ENCODE measurements around the gene GATAD1. TPM values are rescaled to one million over a fixed set of nuclear protein-coding genes. Genes with fewer than 3 reads are reported as not detected.

GATAD1 gene
- total RNA-seq, 1 experiment from 2014 or later, result 15.8 TPM

GRCh38 chr7:92485267-92485892 is 38.1 kb downstream of the GATAD1 start:
- DNase-seq (peak; percentile 11), ATAC-seq (peak; percentile 70)
- ChIA-PET CTCF (no interaction called here), POLR2A (ENCODE audit: unreplicated experiment) (no interaction called here)
- peaks cover 11% of the 10 kb centered on the region; the same call in 1 of the 2 replicates for H3K36me3 ChIP-seq (ENCODE audit: low read depth, low read length)
- H3K9me3 ChIP-seq (ENCODE audit: low read length), result no peaks in the 10 kb centered on the region
- H3K4me1 ChIP-seq (ENCODE audit: insufficient read depth, low read length), result peaks cover 5% of the 10 kb centered on the region
- H3K4me2 ChIP-seq (ENCODE audit: low read length), result no peak overlapping the region
- no peaks in the 10 kb centered on the region for H4K20me1 ChIP-seq (ENCODE audit: low read length)
- no peak overlapping the region for H3K4me3 ChIP-seq (ENCODE audit: low read length)
- H3K79me2 ChIP-seq (ENCODE audit: low read length), result no peaks in the 10 kb centered on the region
- no TSS peak for BruUV-seq (replicated peaks)
- H3K27me3 ChIP-seq (ENCODE audit: low read length), result no peaks in the 10 kb centered on the region
- TF ChIP-seq EZH2phosphoT487 (IDR thresholded peaks at IDR 0.05; ENCODE audit: borderline replicate concordance, low read length), result no peak
- H3K9me2 ChIP-seq (replicated peaks; ENCODE audit: low read length), result no peaks in the 10 kb centered on the region
- intact Hi-C loops (cut with micrococcal nuclease), result no loop called here
- H3K27ac ChIP-seq (ENCODE audit: low read length), result no peak overlapping the region
- H3K9ac ChIP-seq (ENCODE audit: low read length), result no peak overlapping the region
- no peak overlapping the region for H2AFZ ChIP-seq (ENCODE audit: low read length)
- no peaks in the 10 kb centered on the region for H3F3A ChIP-seq (ENCODE audit: low read length, unreplicated experiment)

- intact Hi-C loops (cut with micrococcal nuclease), result no loop called here
- Histone ChIP-seq H3F3A (ENCODE audit: low read length, unreplicated experiment) (no peaks in the 10 kb centered on the region), H3K9me3 (ENCODE audit: low read length) (no peaks in the 10 kb centered on the region), H3K79me2 (ENCODE audit: low read length) (no peaks in the 10 kb centered on the region), H3K4me3 (ENCODE audit: low read length) (no peak overlapping the region), H3K27me3 (ENCODE audit: low read length) (no peaks in the 10 kb centered on the region), H3K9me2 (replicated peaks; ENCODE audit: low read length) (no peaks in the 10 kb centered on the region), H3K36me3 (ENCODE audit: low read depth, low read length) (peaks cover 11% of the 10 kb centered on the region; the same call in 1 of the 2 replicates), H3K4me1 (ENCODE audit: insufficient read depth, low read length) (peaks cover 5% of the 10 kb centered on the region), H3K9ac (ENCODE audit: low read length) (no peak overlapping the region), H3K4me2 (ENCODE audit: low read length) (no peak overlapping the region), H3K27ac (ENCODE audit: low read length) (no peak overlapping the region), H4K20me1 (ENCODE audit: low read length) (no peaks in the 10 kb centered on the region), H2AFZ (ENCODE audit: low read length) (no peak overlapping the region)
- DNase-seq (no peak), ATAC-seq (peak; percentile 13; the same call in 1 of the 2 replicates)
- ChIA-PET CTCF (no interaction called here), POLR2A (ENCODE audit: unreplicated experiment) (no interaction called here)
- BruUV-seq (replicated peaks), result TSS peak; percentile 22
- no peak for TF ChIP-seq EZH2phosphoT487 (IDR thresholded peaks at IDR 0.05; ENCODE audit: borderline replicate concordance, low read length)
- no peak for TF ChIP-seq CTCF (conservative IDR thresholded peaks at IDR 0.05; ENCODE audit: low read depth, low read length)
- TF ChIP-seq EZH2 (IDR thresholded peaks at IDR 0.05; ENCODE audit: low read length, unreplicated experiment), result no peak
Measured at GRCh38 chr7:92485974-92486373, 38.7 kb downstream of the GATAD1 start.

DNA sequence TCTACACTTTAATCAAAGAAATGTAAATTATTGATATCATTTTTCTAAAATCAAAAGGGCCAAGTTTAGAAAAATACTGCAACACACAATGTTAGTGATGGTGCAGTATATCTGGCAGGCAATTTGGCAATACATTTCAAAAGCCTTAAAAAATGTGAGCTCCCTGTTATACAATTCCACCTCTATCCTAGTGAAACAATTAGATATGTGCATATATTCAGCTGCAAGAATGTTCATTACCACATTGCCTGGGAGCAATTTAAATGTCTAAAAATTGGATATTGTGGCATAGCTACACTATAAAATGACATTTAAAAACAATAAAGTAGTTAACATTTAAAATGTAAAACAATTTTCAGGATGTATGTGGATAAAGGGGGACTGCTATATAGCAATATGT is 40.5 kb downstream of the GATAD1 start:
- peaks cover 15% of the 10 kb centered on the region; the same call in 1 of the 2 replicates for H3K36me3 ChIP-seq (ENCODE audit: low read depth, low read length)
- CTCF ChIA-PET, result no interaction called here
- TF ChIP-seq EZH2phosphoT487 (IDR thresholded peaks at IDR 0.05; ENCODE audit: borderline replicate concordance, low read length) (no peak), EZH2 (IDR thresholded peaks at IDR 0.05; ENCODE audit: low read length, unreplicated experiment) (no peak), CTCF (conservative IDR thresholded peaks at IDR 0.05; ENCODE audit: low read depth, low read length) (no peak)
- no peak overlapping the region for H3K4me3 ChIP-seq (ENCODE audit: low read length)
- BruUV-seq (replicated peaks), result no TSS peak
- DNase-seq, result no peak
- H3K79me2 ChIP-seq (ENCODE audit: low read length), result no peaks in the 10 kb centered on the region
- H4K20me1 ChIP-seq (ENCODE audit: low read length), result no peaks in the 10 kb centered on the region
- H3K9me2 ChIP-seq (replicated peaks; ENCODE audit: low read length), result no peaks in the 10 kb centered on the region
- intact Hi-C loops (cut with micrococcal nuclease), result no loop called here
- peaks cover 5% of the 10 kb centered on the region for H3K4me1 ChIP-seq (ENCODE audit: insufficient read depth, low read length)
- no peak overlapping the region for H3K9ac ChIP-seq (ENCODE audit: low read length)
- no peaks in the 10 kb centered on the region for H3F3A ChIP-seq (ENCODE audit: low read length, unreplicated experiment)
- no peak overlapping the region for H3K4me2 ChIP-seq (ENCODE audit: low read length)
- no peak overlapping the region for H3K27ac ChIP-seq (ENCODE audit: low read length)
- POLR2A ChIA-PET (ENCODE audit: unreplicated experiment), result no interaction called here
- no peak overlapping the region for H2AFZ ChIP-seq (ENCODE audit: low read length)
- H3K9me3 ChIP-seq (ENCODE audit: low read length), result no peaks in the 10 kb centered on the region
- no peaks in the 10 kb centered on the region for H3K27me3 ChIP-seq (ENCODE audit: low read length)
- ATAC-seq, result no peak
